ENCODE data around the gene DAPK2.

GRCh38 chr15:63945838-63946298 lies 100.4 kb downstream of the DAPK2 start:
- TF ChIP-seq CTCF (IDR thresholded peaks at IDR 0.05; ENCODE audit: insufficient read depth, low read depth, low read length) (no peak), EZH2 (IDR thresholded peaks at IDR 0.05; ENCODE audit: insufficient read depth, low read length) (no peak)
